Measurements from ENCODE around the gene VMAC.
"Not testable (repeated sequence)": the region's sequence is repeated elsewhere in the genome, so short reads cannot be mapped to it uniquely, and the experiment has no call there.

The VMAC gene

GRCh38 chr19:5904352-5905113, at the start of gene VMAC:
VMAC (plus strand) TSS chr19:5904872; CDS start chr19:5904891, 19 bp downstream.
- Histone ChIP-seq H3K9me3 (ENCODE audit: insufficient read depth, low read length) (no peaks in the 10 kb centered on the region), H2AFZ (ENCODE audit: low read depth, low read length, severe bottlenecking) (peak within 1 kb of the TSS; percentile 80), H3K36me3 (ENCODE audit: low read length) (no peaks in the 10 kb centered on the region), H4K20me1 (ENCODE audit: low read depth, low read length) (no peaks in the 10 kb centered on the region), H3K27ac (ENCODE audit: low read depth, low read length) (peak within 1 kb of the TSS; percentile 73), H3K9me2 (replicated peaks; ENCODE audit: insufficient read depth, low read length) (no peaks in the 10 kb centered on the region), H3K4me3 (ENCODE audit: insufficient read depth, low read length, poor library complexity, severe bottlenecking) (peak within 1 kb of the TSS; percentile 100), H3K9ac (ENCODE audit: low read length) (peak within 1 kb of the TSS; percentile 100), H3K79me2 (ENCODE audit: insufficient read depth, low read length) (peaks cover 35% of the 10 kb centered on the region), H3F3A (ENCODE audit: insufficient read depth) (no peaks in the 10 kb centered on the region), H3K4me2 (ENCODE audit: low read depth, low read length, poor library complexity, severe bottlenecking) (peak within 1 kb of the TSS; percentile 93), H3K27me3 (ENCODE audit: low read length) (no peaks in the 10 kb centered on the region)
- TF ChIP-seq EZH2phosphoT487 (conservative IDR thresholded peaks at IDR 0.05; ENCODE audit: low read length), result no peak
- no peak for TF ChIP-seq CTCF (IDR thresholded peaks at IDR 0.05; ENCODE audit: insufficient read depth, low read length, poor library complexity, severe bottlenecking)

GRCh38 chr19:5855151-5855550, 49.5 kb upstream of the VMAC start:
- not testable (repeated sequence) for H3K27ac ChIP-seq (ENCODE audit: low read depth, low read length); H2AFZ ChIP-seq (ENCODE audit: low read depth, low read length, severe bottlenecking); H3K27me3 ChIP-seq (ENCODE audit: low read length); H3K79me2 ChIP-seq (ENCODE audit: insufficient read depth, low read length); H4K20me1 ChIP-seq (ENCODE audit: low read depth, low read length); H3K36me3 ChIP-seq (ENCODE audit: low read length); H3K9me2 ChIP-seq (replicated peaks; ENCODE audit: insufficient read depth, low read length); H3K4me3 ChIP-seq (ENCODE audit: insufficient read depth, low read length, poor library complexity, severe bottlenecking); H3K9ac ChIP-seq (ENCODE audit: low read length); H3F3A ChIP-seq (ENCODE audit: insufficient read depth); H3K4me2 ChIP-seq (ENCODE audit: low read depth, low read length, poor library complexity, severe bottlenecking); H3K9me3 ChIP-seq (ENCODE audit: insufficient read depth, low read length)

DNA sequence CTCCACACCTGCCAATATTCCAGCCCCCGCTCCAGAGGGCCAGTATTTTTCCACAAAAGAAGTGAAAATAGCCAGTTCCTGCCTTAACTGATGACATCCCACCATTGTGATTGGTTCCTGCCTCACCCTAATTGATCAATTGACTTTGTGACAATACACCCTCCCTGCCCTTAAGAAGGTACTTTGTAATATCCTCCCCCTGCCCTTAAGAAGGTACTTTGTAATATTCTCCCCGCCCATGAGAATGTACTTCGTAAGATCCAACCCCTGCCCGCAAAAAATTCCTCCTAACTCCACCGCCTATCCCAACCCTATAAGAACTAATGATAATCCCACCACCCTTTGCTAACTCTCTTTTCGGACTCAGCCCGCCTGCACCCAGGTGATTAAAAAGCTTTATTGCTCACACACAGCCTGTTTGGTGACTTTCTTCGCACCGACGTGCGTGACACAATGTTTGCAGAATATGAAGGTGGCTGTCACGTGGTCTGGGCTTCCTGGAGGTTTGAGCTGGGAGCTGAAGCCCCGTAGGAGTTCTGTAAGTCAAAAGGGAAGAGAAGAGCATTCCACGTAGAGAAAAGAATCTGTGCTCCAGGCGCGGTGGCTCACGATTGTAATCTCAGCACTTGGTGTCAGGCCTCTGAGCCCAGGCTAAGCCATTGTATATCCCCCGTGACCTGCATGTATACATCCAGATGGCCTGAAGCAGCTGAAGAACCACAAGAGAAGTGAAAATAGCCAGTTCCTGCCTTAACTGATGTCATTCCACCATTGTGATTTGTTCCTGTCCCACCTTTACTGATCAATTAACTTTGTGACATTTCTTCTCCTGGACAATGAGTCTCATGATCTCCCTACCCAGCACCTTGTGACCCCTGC, 47.2 kb upstream of the VMAC start:
- Histone ChIP-seq H3K9me3 (ENCODE audit: insufficient read depth, low read length) (no peaks in the 10 kb centered on the region), H3K27ac (ENCODE audit: low read depth, low read length) (no peak overlapping the region), H3K27me3 (ENCODE audit: low read length) (no peaks in the 10 kb centered on the region), H3K79me2 (ENCODE audit: insufficient read depth, low read length) (no peaks in the 10 kb centered on the region), H2AFZ (ENCODE audit: low read depth, low read length, severe bottlenecking) (no peak overlapping the region), H3K36me3 (ENCODE audit: low read length) (no peaks in the 10 kb centered on the region), H3K9me2 (replicated peaks; ENCODE audit: insufficient read depth, low read length) (no peaks in the 10 kb centered on the region), H3K4me2 (ENCODE audit: low read depth, low read length, poor library complexity, severe bottlenecking) (no peak overlapping the region), H3K4me3 (ENCODE audit: insufficient read depth, low read length, poor library complexity, severe bottlenecking) (no peak overlapping the region), H3K9ac (ENCODE audit: low read length) (no peak overlapping the region), H3F3A (ENCODE audit: insufficient read depth) (no peaks in the 10 kb centered on the region), H4K20me1 (ENCODE audit: low read depth, low read length) (no peaks in the 10 kb centered on the region)
- TF ChIP-seq EZH2phosphoT487 (conservative IDR thresholded peaks at IDR 0.05; ENCODE audit: low read length) (no peak), CTCF (IDR thresholded peaks at IDR 0.05; ENCODE audit: insufficient read depth, low read length, poor library complexity, severe bottlenecking) (no peak)
